Measurements from ENCODE around the gene DUSP5.

Gene DUSP5

GRCh38 chr10:110544958-110545537 is 47.3 kb downstream of the DUSP5 start:
- DNase-seq (ENCODE audit: low read depth in 2 of 3, low spot score in 2 of 3) = no peak

GRCh38 chr10:110546077-110546476 is 48.4 kb downstream of the DUSP5 start:
- DNase-seq (ENCODE audit: low read depth in 2 of 3, low spot score in 2 of 3) = no peak

- DNase-seq (ENCODE audit: low read depth in 2 of 3, low spot score in 2 of 3) = no peak
Observed at GRCh38 chr10:110546499-110547110, 48.9 kb downstream of the DUSP5 start.

- no peak for DNase-seq (ENCODE audit: low read depth in 2 of 3, low spot score in 2 of 3)
Observed at GRCh38 chr10:110547139-110547761, 49.5 kb downstream of the DUSP5 start.

- no peak for DNase-seq (ENCODE audit: low read depth in 2 of 3, low spot score in 2 of 3)
Observed at GRCh38 chr10:110548002-110548401, 50.3 kb downstream of the DUSP5 start.

GRCh38 chr10:110549211-110549610 is 51.5 kb downstream of the DUSP5 start:
- no peak for DNase-seq (ENCODE audit: low read depth in 2 of 3, low spot score in 2 of 3)

GRCh38 chr10:110553905-110554304 is 56.2 kb downstream of the DUSP5 start:
- no peak for DNase-seq (ENCODE audit: low read depth in 2 of 3, low spot score in 2 of 3)

- DNase-seq (ENCODE audit: low read depth in 2 of 3, low spot score in 2 of 3) = no peak
Observed at GRCh38 chr10:110556296-110556695, 58.6 kb downstream of the DUSP5 start.

GRCh38 chr10:110556969-110557601 is 59.4 kb downstream of the DUSP5 start:
- no peak for DNase-seq (ENCODE audit: low read depth in 2 of 3, low spot score in 2 of 3)

GRCh38 chr10:110558041-110558440 is 60.3 kb downstream of the DUSP5 start:
- no peak for DNase-seq (ENCODE audit: low read depth in 2 of 3, low spot score in 2 of 3)

GRCh38 chr10:110560012-110560411 is 62.3 kb downstream of the DUSP5 start:
- no peak for DNase-seq (ENCODE audit: low read depth in 2 of 3, low spot score in 2 of 3)

Measured in activated CD8-positive, alpha-beta memory T cell treated with anti-CD3 and anti-CD28 coated beads for 48 hours (primary cell).